Tibial nerve (tissue), 3 donors: Measurements from ENCODE around the gene SKAP2.

ENCODE experiments used
- CTCF ChIP-seq, 5 experiments: fragments of 200-600 bp in 3 of 5; fragments of 450-650 bp in 2 of 5; sonication (generic) in 3 of 5; IDR thresholded peaks; one replicate each; pipeline ENCODE4 v1.5.1; 2016 to 2019; ENCODE audit warnings: antibody characterized with exemption in 5 of 5, mild to moderate bottlenecking in 3 of 5, moderate library complexity in 2 of 5
- POLR2A ChIP-seq, 2 donors: fragments of 450-650 bp; IDR thresholded peaks; one replicate each; pipeline ENCODE4 v1.6.1; 2017; ENCODE audit warnings: antibody characterized with exemption in 2 of 2, mild to moderate bottlenecking in 2 of 2, moderate library complexity in 2 of 2

GRCh38 chr7:26646336-26647048 lies 217.9 kb downstream of the SKAP2 start:
- TF ChIP-seq CTCF (IDR thresholded peaks at IDR 0.05) (no peak), POLR2A (IDR thresholded peaks at IDR 0.05) (no peak)
